Measurements from ENCODE around the gene EEF1AKMT1.
"Not testable (repeated sequence)": the region's sequence is repeated elsewhere in the genome, so short reads cannot be mapped to it uniquely, and the experiment has no call there.

EEF1AKMT1 gene

GRCh38 chr13:20749377-20749776 lies 24.4 kb downstream of the EEF1AKMT1 start:
- DNase-seq (ENCODE audit: low read depth in 2 of 2), result no peak
- TF ChIP-seq CTCF (IDR thresholded peaks at IDR 0.05; ENCODE audit: low read depth, low read length), result no peak
- no peak overlapping the region for H3K4me3 ChIP-seq (replicated peaks in 1 of 2; ENCODE audit: low read depth in 2 of 2, low read length in 2 of 2)

- not testable (repeated sequence) for H3K4me3 ChIP-seq (replicated peaks in 1 of 2; ENCODE audit: low read depth in 2 of 2, low read length in 2 of 2); DNase-seq (ENCODE audit: low read depth in 2 of 2)
Observed at GRCh38 chr13:20743830-20744404, 29.8 kb downstream of the EEF1AKMT1 start.

GRCh38 chr13:20740021-20740420 lies 33.7 kb downstream of the EEF1AKMT1 start:
- DNase-seq (ENCODE audit: low read depth in 2 of 2), result no peak
- no peak overlapping the region for H3K4me3 ChIP-seq (replicated peaks in 1 of 2; ENCODE audit: low read depth in 2 of 2, low read length in 2 of 2)
- TF ChIP-seq CTCF (IDR thresholded peaks at IDR 0.05; ENCODE audit: low read depth, low read length), result no peak

GRCh38 chr13:20738616-20739015 lies 35.1 kb downstream of the EEF1AKMT1 start:
- no peak overlapping the region for H3K4me3 ChIP-seq (replicated peaks in 1 of 2; ENCODE audit: low read depth in 2 of 2, low read length in 2 of 2)
- no peak for TF ChIP-seq CTCF (IDR thresholded peaks at IDR 0.05; ENCODE audit: low read depth, low read length)
- no peak for DNase-seq (ENCODE audit: low read depth in 2 of 2)

- no peak for DNase-seq (ENCODE audit: low read depth in 2 of 2)
- H3K4me3 ChIP-seq (replicated peaks in 1 of 2; ENCODE audit: low read depth in 2 of 2, low read length in 2 of 2), result no peak overlapping the region
- TF ChIP-seq CTCF (IDR thresholded peaks at IDR 0.05; ENCODE audit: low read depth, low read length), result no peak
Observed at GRCh38 chr13:20729633-20730585, 43.9 kb downstream of the EEF1AKMT1 start.

- H3K4me3 ChIP-seq (replicated peaks in 1 of 2; ENCODE audit: low read depth in 2 of 2, low read length in 2 of 2), result no peak overlapping the region
- DNase-seq (ENCODE audit: low read depth in 2 of 2), result no peak
- TF ChIP-seq CTCF (IDR thresholded peaks at IDR 0.05; ENCODE audit: low read depth, low read length), result no peak
Observed at GRCh38 chr13:20728579-20729311, 45.0 kb downstream of the EEF1AKMT1 start.

GRCh38 chr13:20727856-20728255 lies 45.9 kb downstream of the EEF1AKMT1 start:
- TF ChIP-seq CTCF (IDR thresholded peaks at IDR 0.05; ENCODE audit: low read depth, low read length), result no peak
- no peak overlapping the region for H3K4me3 ChIP-seq (replicated peaks in 1 of 2; ENCODE audit: low read depth in 2 of 2, low read length in 2 of 2)
- no peak for DNase-seq (ENCODE audit: low read depth in 2 of 2)
